Hair follicle dermal papilla cell (primary cell): ENCODE measurements around the gene PRRG2. TPM values are rescaled to one million over a fixed set of nuclear protein-coding genes. Genes with fewer than 3 reads are reported as not detected.

Source experiments
- small RNA-seq: library from RNA; depleted of rRNA; stranded (forward); fragments of <200 nt; gene quantifications from one replicate; pipeline ENCODE3, GENCODE V24; 2012
- total RNA-seq: library from RNA; depleted of rRNA; stranded (reverse); fragments of >200 nt; gene quantifications from 2 replicates; pipeline ENCODE4 v1.2.3, GENCODE V29; 2012

Gene PRRG2
- total RNA-seq = 2.2 TPM in 1 of 2 replicates, not detected in the other

GRCh38 chr19:49581007-49581508 lies at the start of gene PRRG2:
Gene PRRG2 (plus strand): TSS chr19:49581316. CDS start chr19:49583220, 1,904 bp downstream.

GRCh38 chr19:49580264-49581006 lies 681 bp upstream of the PRRG2 start, which contains the start of gene NOSIP:
Gene NOSIP (minus strand): TSS chr19:49580556. CDS start chr19:49560691, 19,865 bp downstream.

GRCh38 chr19:49590971-49591730 lies 10.0 kb downstream of the PRRG2 start, which contains the start of gene PRR12:
Gene PRR12 (plus strand): TSS chr19:49591182. CDS start chr19:49591655, 473 bp downstream.

GRCh38 chr19:49640113-49640898 lies 59.2 kb downstream of the PRRG2 start, which contains the start of gene RRAS:
Gene RRAS (minus strand): TSS chr19:49640143. CDS start chr19:49640098, 45 bp downstream.

Small RNAs within 50 kb of the gene (small RNA-seq; reads per million reads assigned to genes)
- gene RF00019 = not detected

Other genes starting within 250 kb of the PRRG2 start
- not detected in 2 replicates for gene CD37, start 245.9 kb upstream of the PRRG2 start, total RNA-seq
- gene TEAD2, start 218.9 kb upstream of the PRRG2 start, total RNA-seq = 36.8 and 42.8 TPM in 2 replicates
- 0.49 TPM in 1 of 2 replicates, not detected in the other for gene DKKL1, start 217.4 kb upstream of the PRRG2 start, total RNA-seq
- gene KASH5, start 193.1 kb upstream of the PRRG2 start, total RNA-seq = not detected in 2 replicates
- not detected in 2 replicates for gene PTH2, start 157.9 kb upstream of the PRRG2 start, total RNA-seq
- not detected in 2 replicates for gene GFY, start 155.9 kb upstream of the PRRG2 start, total RNA-seq
- 0.16 and 0.36 TPM in 2 replicates for gene SLC17A7, start 139.8 kb upstream of the PRRG2 start, total RNA-seq
- 65.1 and 68.2 TPM in 2 replicates for gene PIH1D1, start 129.5 kb upstream of the PRRG2 start, total RNA-seq
- gene ALDH16A1, start 128.1 kb upstream of the PRRG2 start, total RNA-seq = 36.0 and 39.0 TPM in 2 replicates
- 12.1 and 12.7 TPM in 2 replicates for gene FLT3LG, start 107.1 kb upstream of the PRRG2 start, total RNA-seq
- 1,679 and 1,804 TPM in 2 replicates for gene RPL13A, start 93.7 kb upstream of the PRRG2 start, total RNA-seq
- gene RPS11, start 84.9 kb upstream of the PRRG2 start, total RNA-seq = 1,616 and 1,768 TPM in 2 replicates
- 76.9 and 77.5 TPM in 2 replicates for gene FCGRT, start 68.7 kb upstream of the PRRG2 start, total RNA-seq
- 155 and 167 TPM in 2 replicates for gene RCN3, start 53.3 kb upstream of the PRRG2 start, total RNA-seq
- 46.8 and 50.1 TPM in 2 replicates for gene NOSIP, start 760 bp upstream of the PRRG2 start, total RNA-seq
- 3.9 and 4.4 TPM in 2 replicates for gene PRR12, start 9.9 kb downstream of the PRRG2 start, total RNA-seq
- 36.7 and 55.3 TPM in 2 replicates for gene RRAS, start 58.8 kb downstream of the PRRG2 start, total RNA-seq
- 21.7 and 23.8 TPM in 2 replicates for gene SCAF1, start 60.9 kb downstream of the PRRG2 start, total RNA-seq
- 32.3 and 32.8 TPM in 2 replicates for gene IRF3, start 84.5 kb downstream of the PRRG2 start, total RNA-seq
- gene BCL2L12, start 84.6 kb downstream of the PRRG2 start, total RNA-seq = 2.9 and 8.1 TPM in 2 replicates
- gene PRMT1, start 96.0 kb downstream of the PRRG2 start, total RNA-seq = 186 and 192 TPM in 2 replicates
- gene ADM5, start 108.3 kb downstream of the PRRG2 start, total RNA-seq = 0.36 and 1.1 TPM in 2 replicates
- 18.2 and 20.4 TPM in 2 replicates for gene CPT1C, start 109.8 kb downstream of the PRRG2 start, total RNA-seq
- not detected in 2 replicates for gene TSKS, start 182.0 kb downstream of the PRRG2 start, total RNA-seq
- 112 and 115 TPM in 2 replicates for gene AP2A1, start 185.7 kb downstream of the PRRG2 start, total RNA-seq
- 21.3 and 22.1 TPM in 2 replicates for gene FUZ, start 232.0 kb downstream of the PRRG2 start, total RNA-seq
- gene MED25, start 237.0 kb downstream of the PRRG2 start, total RNA-seq = 24.2 and 25.6 TPM in 2 replicates